Measurements from ENCODE around the gene ACTBL2.

DNA sequence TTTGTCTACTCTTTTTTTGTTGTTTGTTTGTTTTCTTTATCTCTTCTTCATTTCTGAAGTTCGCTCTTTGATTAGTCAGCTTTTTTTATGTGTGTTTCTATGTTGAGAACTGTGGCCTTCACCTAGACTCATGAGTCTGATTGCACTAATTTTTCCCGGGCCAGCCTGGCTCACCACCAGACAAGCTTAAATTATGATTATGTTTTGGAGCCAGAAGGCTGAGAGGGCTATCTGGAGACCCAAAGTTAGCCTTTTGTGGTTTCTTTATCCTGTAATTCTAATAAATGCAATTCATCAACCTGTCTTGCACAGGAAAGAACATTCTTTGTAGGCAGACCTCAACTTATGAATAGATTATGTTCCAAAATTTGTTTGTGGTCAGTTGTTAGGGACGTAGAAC, 20.8 kb upstream of the ACTBL2 start:
- no peak for TF ChIP-seq CTCF (IDR thresholded peaks at IDR 0.05)
- peak; percentile 90 for TF ChIP-seq FOXM1 (IDR thresholded peaks at IDR 0.05; ENCODE audit: low read depth)
- no peak for TF ChIP-seq TAF1 (IDR thresholded peaks at IDR 0.05; ENCODE audit: borderline replicate concordance, low read depth, low read length)
- peak; percentile 71; the same call in 1 of the 2 replicates for TF ChIP-seq TEAD4 (IDR thresholded peaks at IDR 0.05; ENCODE audit: borderline replicate concordance, insufficient read depth)
- TF ChIP-seq POLR2AphosphoS5 (IDR thresholded peaks at IDR 0.05; ENCODE audit: low read depth, low read length), result peak; percentile 68; the same call in 1 of the 2 replicates
- no peak for TF ChIP-seq CHD2 (IDR thresholded peaks at IDR 0.05; ENCODE audit: low read length, partially characterized antibody)
- no peak for TF ChIP-seq USF2 (IDR thresholded peaks at IDR 0.05; ENCODE audit: borderline replicate concordance, low read depth, low read length)
- TF ChIP-seq EZH2phosphoT487 (IDR thresholded peaks at IDR 0.05; ENCODE audit: borderline replicate concordance, low read depth), result no peak
- TF ChIP-seq EP300 (IDR thresholded peaks at IDR 0.05; ENCODE audit: borderline replicate concordance in 1 of 2, low read depth in 1 of 2, low read length in 1 of 2), result peak; percentile 78 to 91
